GM13976 (cell line): ENCODE data around the gene RXFP1.
"Not testable (repeated sequence)": the region's sequence is repeated elsewhere in the genome, so short reads cannot be mapped to it uniquely, and the experiment has no call there.

ENCODE experiments used
- DNase-seq: peaks from one replicate; pipeline ENCODE4 v3.0.0; 2012; ENCODE audit warnings: low spot score
- in situ Hi-C: fragments of 300-500 bp; cut with MboI; formaldehyde crosslinking; loops from one replicate; pipeline ENCODE4 v1.12.0; 2022; ENCODE audit warnings: low sequenced_read_pairs, mixed read lengths, inconsistent platforms; ENCODE audit not compliant: unreplicated experiment
- TF ChIP-seq, protein P1 (sequence below): IDR thresholded peaks from 2 replicates; pipeline ENCODE4 v1.5.1; 2012; ENCODE audit warnings: borderline replicate concordance, mild to moderate bottlenecking; ENCODE audit not compliant: insufficient read depth; ENCODE audit errors: extremely low read depth, missing control alignments, control extremely low read depth

The RXFP1 gene

DNA sequence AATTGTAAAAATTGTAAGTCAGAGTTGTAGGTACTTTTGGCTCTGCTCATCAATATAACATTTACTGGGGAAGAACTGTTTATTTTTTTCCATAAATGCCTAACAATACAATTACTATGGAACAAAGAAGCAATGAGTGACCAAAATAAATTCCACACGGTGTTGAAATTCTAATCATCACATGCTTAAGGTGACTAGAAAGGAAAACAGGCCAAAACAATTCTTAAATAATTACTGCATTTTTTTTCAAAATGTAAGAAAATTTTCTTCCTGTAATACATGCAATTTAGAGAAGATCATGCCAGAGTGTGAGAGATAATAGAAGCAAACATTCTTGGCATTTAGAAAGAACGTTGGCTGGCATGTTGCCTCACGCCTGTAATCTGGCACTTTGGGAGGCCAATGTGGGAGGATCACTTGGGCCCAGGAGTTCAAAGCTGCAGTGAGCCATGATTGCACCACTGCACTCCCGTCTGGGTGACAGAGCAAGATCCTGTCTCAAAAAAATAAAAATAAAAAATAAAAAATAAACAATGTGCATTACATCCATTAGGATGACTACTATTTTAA is 127.5 kb downstream of the RXFP1 start:
- in situ Hi-C loops = no loop called here
- DNase-seq = no peak

DNA sequence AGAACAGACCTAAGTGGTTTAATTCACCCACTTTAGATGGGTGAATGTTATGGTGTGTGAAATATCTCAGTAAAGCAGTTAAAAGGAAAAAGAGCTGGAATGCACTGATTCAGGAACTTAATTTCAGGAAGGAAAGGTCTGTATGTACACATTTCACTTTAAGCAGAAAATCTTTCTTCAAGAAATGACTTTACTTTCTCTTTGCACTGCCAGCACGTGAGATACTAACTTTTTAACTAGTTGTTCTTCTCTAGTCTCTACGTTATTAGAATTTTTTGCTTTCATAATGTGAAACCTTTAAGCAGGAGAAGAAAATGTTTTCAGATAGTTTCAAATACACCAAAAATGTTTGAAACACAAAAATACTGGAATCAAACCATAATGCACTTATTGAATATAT is 131.2 kb downstream of the RXFP1 start:
- TF ChIP-seq, protein P1, sequence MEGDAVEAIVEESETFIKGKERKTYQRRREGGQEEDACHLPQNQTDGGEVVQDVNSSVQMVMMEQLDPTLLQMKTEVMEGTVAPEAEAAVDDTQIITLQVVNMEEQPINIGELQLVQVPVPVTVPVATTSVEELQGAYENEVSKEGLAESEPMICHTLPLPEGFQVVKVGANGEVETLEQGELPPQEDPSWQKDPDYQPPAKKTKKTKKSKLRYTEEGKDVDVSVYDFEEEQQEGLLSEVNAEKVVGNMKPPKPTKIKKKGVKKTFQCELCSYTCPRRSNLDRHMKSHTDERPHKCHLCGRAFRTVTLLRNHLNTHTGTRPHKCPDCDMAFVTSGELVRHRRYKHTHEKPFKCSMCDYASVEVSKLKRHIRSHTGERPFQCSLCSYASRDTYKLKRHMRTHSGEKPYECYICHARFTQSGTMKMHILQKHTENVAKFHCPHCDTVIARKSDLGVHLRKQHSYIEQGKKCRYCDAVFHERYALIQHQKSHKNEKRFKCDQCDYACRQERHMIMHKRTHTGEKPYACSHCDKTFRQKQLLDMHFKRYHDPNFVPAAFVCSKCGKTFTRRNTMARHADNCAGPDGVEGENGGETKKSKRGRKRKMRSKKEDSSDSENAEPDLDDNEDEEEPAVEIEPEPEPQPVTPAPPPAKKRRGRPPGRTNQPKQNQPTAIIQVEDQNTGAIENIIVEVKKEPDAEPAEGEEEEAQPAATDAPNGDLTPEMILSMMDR = no peak
- DNase-seq = no peak
- in situ Hi-C loops = no loop called here

More for the DNA sequence above, 127.5 kb downstream of the RXFP1 start:
- TF ChIP-seq, protein P1 = no peak

DNA sequence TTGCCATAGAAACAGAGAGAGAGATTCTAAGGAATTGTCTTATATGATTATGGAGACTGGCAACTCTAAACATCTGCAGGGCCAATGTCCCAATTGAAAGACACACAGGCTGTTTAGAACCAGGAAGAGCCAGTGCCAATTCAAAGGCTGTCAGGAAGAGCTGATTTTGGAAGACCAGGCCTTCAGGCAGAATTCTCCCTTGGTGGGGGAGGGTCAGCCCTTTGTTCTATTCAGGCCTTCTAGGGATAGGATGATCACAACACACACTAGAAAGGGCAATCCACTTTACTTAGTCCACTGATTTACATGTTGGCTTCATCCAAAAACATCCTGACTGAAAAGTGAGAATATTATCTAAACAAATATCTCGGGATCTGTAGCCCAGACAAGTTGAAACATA is 134.8 kb downstream of the RXFP1 start:
- TF ChIP-seq, protein P1 = no peak
- in situ Hi-C loops = no loop called here
- no peak for DNase-seq

DNA sequence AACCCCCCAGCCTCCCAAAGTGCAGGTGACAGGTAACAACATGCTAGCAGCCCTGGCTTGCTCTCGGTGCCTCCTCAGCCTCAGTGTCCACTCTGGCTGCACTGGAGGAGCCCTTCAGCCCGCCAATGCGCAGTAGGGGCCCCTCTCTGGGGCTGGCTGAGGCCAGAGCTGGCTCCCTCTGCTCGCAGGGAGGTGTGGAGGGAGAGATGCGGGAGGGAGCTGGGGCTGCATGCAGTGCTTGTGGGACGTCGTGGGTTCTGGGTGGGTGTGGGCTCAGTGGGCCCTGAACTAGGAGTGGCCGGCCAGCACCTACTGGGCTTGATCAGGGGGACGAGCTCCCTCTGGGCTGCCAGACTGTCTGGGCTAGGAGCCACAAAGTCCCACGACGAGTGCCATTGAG is 135.6 kb downstream of the RXFP1 start:
- DNase-seq = no peak
- TF ChIP-seq, protein P1 = no peak
- in situ Hi-C loops = no loop called here

DNA sequence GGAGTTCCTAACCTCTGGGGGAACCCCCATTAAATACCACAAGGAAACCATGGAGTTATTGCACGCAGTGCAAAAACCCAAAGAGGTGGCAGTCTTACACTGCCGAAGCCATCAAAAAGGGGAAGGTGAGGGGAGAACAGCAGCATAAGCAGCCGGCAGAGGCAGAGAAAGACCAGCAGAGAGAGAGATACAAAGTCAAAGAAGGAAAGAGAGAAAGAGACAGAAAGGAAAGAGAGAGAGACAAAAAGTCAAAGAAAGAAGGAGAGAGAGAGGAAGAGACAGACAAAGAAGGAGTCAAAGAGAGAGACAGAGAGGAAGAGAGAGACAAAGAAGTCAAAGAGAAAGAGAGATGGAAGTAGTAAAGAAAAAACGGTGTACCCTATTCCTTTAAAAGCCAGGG is 141.6 kb downstream of the RXFP1 start:
- in situ Hi-C loops, DNase-seq: not testable (repeated sequence)

DNA sequence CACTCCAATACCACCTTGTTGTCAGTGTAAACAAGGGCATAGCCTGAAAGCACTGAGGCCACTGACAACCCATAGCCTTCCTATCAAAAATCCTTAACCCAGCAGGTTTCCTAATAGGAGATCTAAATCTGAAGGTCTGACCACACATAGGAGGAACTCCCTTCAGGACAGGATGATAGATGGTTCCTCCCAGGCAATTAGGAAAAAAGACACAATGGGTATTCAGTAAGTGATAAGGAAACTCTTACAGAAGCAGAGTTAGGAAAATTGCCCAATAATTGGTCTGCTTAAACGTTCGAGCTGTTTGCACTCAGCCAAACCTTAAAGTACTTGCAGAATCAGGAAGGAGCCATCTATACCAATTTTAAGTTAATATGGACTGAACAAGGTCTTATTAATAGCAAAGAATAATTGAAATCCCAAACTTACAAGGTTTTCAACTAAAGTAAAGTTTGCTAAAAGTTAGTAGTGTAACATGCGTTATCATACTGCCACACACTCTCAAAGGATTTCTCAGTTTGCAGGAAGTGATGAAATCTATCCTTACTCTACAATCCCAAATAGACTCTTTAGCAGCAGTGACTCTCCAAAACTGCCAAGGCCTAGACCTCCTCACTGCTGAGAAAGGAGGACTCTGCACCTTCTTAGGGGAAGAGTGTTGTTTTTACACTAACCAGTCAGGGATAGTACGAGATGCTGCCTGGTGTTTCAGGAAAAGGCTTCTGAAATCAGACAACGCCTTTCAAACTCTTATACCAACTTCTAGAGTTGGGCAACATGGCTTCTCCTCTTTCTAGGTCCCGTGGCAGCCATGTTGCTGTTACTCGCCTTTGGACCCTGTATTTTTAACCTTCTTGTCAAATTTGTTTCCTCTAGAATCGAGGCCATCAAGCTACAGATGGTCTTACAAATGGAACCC is 142.3 kb downstream of the RXFP1 start:
- in situ Hi-C loops, DNase-seq: not testable (repeated sequence)

DNA sequence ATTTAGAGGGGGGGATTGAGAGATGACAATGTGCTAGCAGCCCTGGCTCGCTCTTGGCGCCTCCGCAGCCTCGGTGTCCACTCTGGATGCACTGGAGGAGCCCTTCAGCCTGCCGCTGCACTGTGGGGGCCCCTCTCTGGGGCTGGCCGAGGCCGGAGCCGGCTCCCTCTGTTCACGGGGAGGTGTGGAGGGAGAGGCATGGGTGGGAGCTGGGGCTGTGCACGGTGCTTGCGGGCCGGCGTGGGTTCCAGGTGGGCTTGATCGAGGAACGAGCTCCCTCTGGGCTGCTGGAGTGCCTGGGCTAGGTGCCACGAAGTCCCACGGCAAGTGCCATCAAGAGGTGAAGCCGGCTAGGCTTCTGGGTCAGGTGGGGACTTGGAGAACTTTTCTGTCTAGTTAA is 143.1 kb downstream of the RXFP1 start:
- TF ChIP-seq, protein P1 = no peak
- in situ Hi-C loops = no loop called here
- no peak for DNase-seq
